Prostate gland (tissue), 2 donors: Measurements from ENCODE around the gene ZEB2. TPM values are rescaled to one million over a fixed set of nuclear protein-coding genes. Genes with fewer than 3 reads are reported as not detected.

Experiments used
- DNase-seq: peaks from one replicate; pipeline ENCODE4 v3.0.0-alpha.2; 2019; ENCODE audit warnings: low spot score
- H3K27ac ChIP-seq, 2 donors: fragments of 200-600 bp; sonication (generic); 2 replicates each; pipeline ENCODE4 v1.5.1; 2017 to 2019
- H3K27me3 ChIP-seq: fragments of 200-600 bp; sonication (generic); replicated peaks from 2 replicates; pipeline ENCODE4 v1.5.1; 2019; ENCODE audit not compliant: insufficient read depth
- H3K36me3 ChIP-seq, 2 donors: fragments of 200-600 bp; sonication (generic); 1 replicate in 1 of 2; 2 replicates in 1 of 2; pipeline versions ENCODE4 v1.5.1 to v1.8.1; 2017 to 2019
- H3K4me1 ChIP-seq: fragments of 200-600 bp; sonication (generic); replicated peaks from 2 replicates; pipeline ENCODE4 v1.5.1; 2019
- H3K4me3 ChIP-seq, 2 donors: fragments of 200-600 bp; sonication (generic); 2 replicates each; pipeline ENCODE4 v1.5.1; 2017 to 2019
- H3K9me3 ChIP-seq: fragments of 200-600 bp; sonication (generic); 2 replicates; pipeline ENCODE4 v1.5.1; 2017
- POLR2A ChIP-seq: fragments of 450-650 bp; IDR thresholded peaks from one replicate; pipeline ENCODE4 v1.6.1; 2016; ENCODE audit warnings: antibody characterized with exemption, mild to moderate bottlenecking
- POLR2AphosphoS5 ChIP-seq: sonication (generic); formaldehyde crosslinking; IDR thresholded peaks from one replicate; pipeline ENCODE4 v1.6.1; 2017; ENCODE audit warnings: antibody characterized with exemption
- WGBS: methylation state at CpG from one replicate; pipeline ENCODE4 v1.1.5; 2018; 5-methylcytosine and 5-hydroxymethylcytosine counted together
- intact Hi-C: fragments of 100-400 bp; cut with DNase I; formaldehyde crosslinking; loops from one replicate; pipeline ENCODE4 v1.14.2; 2022
- total RNA-seq, 2 donors: library from RNA; depleted of rRNA; stranded (reverse); fragments of >200 nt; gene quantifications; one replicate each; pipeline ENCODE4 v1.1.0, GENCODE V29; 2016
- TF ChIP-seq, protein P1 (sequence below), 4 experiments: fragments of 200-600 bp in 2 of 4; fragments of 450-650 bp in 2 of 4; sonication (generic) in 2 of 4; IDR thresholded peaks; 1 replicate in 3 of 4; 2 replicates in 1 of 4; pipeline ENCODE4 v1.5.1; 2016 to 2019; ENCODE audit warnings: antibody characterized with exemption in 4 of 4, mild to moderate bottlenecking in 2 of 4, moderate library complexity in 2 of 4

The ZEB2 gene
- total RNA-seq, 2 donors from 2014 or later: 13.1 to 80.4 TPM

DNA sequence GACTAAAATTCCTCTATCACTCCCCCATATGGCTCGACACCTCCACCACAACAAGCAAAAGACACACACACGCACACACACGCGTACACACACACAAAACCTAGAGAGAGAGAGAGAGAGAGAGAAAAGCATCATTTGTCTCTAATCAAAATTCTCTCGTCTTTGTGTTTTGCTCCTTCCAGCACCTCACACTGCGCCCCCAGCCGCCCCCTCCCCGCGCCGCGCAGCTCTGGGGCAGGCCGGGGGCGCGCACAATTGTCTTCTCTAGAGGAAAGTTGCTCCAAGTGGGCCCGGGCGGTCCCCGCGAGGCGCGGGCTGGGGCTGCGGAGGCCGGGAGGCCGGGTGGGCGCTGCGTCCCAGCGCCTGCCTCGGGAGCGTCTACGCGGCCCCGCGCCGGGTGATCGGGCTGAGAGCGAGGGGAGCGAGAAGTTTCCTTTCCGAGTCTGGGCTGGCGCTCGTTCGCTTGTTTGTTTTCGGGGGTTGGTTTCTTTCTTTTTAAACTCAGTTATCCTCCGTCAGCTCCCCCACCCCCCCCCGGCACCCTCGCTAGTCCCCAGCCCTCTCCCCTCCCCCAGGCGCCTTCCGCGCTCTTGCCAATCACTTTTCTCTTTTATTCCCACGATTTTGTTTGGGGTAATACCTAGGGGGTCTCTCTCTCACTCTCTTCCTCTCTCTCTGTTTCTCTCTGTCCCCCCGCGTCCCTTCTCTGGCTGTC, 4.1 kb downstream of the ZEB2 start:
- no peak for DNase-seq

GRCh38 chr2:144515099-144515695, 4.7 kb downstream of the ZEB2 start:
- intact Hi-C loops: loop anchor here (5.0 kb wide), 2 partner anchors 578 to 1237 kb away; no protein-coding TSS in a partner anchor
- no peaks in the 10 kb centered on the region for H3K4me1 ChIP-seq

More for the DNA sequence above, 4.1 kb downstream of the ZEB2 start:
- H3K9me3 ChIP-seq: no peaks in the 10 kb centered on the region
- H3K4me1 ChIP-seq: no peaks in the 10 kb centered on the region
- H3K27me3 ChIP-seq: peaks cover 7% of the 10 kb centered on the region
- TF ChIP-seq, protein P1, sequence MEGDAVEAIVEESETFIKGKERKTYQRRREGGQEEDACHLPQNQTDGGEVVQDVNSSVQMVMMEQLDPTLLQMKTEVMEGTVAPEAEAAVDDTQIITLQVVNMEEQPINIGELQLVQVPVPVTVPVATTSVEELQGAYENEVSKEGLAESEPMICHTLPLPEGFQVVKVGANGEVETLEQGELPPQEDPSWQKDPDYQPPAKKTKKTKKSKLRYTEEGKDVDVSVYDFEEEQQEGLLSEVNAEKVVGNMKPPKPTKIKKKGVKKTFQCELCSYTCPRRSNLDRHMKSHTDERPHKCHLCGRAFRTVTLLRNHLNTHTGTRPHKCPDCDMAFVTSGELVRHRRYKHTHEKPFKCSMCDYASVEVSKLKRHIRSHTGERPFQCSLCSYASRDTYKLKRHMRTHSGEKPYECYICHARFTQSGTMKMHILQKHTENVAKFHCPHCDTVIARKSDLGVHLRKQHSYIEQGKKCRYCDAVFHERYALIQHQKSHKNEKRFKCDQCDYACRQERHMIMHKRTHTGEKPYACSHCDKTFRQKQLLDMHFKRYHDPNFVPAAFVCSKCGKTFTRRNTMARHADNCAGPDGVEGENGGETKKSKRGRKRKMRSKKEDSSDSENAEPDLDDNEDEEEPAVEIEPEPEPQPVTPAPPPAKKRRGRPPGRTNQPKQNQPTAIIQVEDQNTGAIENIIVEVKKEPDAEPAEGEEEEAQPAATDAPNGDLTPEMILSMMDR (IDR thresholded peaks at IDR 0.05): no peak
- no peak for TF ChIP-seq POLR2A
- no peak for TF ChIP-seq POLR2AphosphoS5
- peak overlapping the region; percentile 84 for H3K27ac ChIP-seq
- H3K36me3 ChIP-seq: no peaks in the 10 kb centered on the region
- 3% methylated on average over 45 of the region's 50 CpGs for WGBS
- intact Hi-C loops: loop anchor here (5.0 kb wide), 2 partner anchors 579 to 1236 kb away; no protein-coding TSS in a partner anchor
- H3K4me3 ChIP-seq: peak overlapping the region; percentile 44 to 51

GRCh38 chr2:144514616-144515091, 5.3 kb downstream of the ZEB2 start:
- no peaks in the 10 kb centered on the region for H3K4me1 ChIP-seq
- TF ChIP-seq, protein P1 (IDR thresholded peaks at IDR 0.05): no peak
- TF ChIP-seq POLR2AphosphoS5 (no peak), POLR2A (no peak)
- WGBS: 39% methylated on average over 6 of the region's 6 CpGs
- H3K9me3 ChIP-seq: no peaks in the 10 kb centered on the region
- H3K36me3 ChIP-seq: no peaks in the 10 kb centered on the region
- H3K4me3 ChIP-seq: peak overlapping the region; percentile 44 to 51
- peaks cover 7% of the 10 kb centered on the region for H3K27me3 ChIP-seq
- H3K27ac ChIP-seq: peak overlapping the region; percentile 84
- DNase-seq: no peak
- intact Hi-C loops: loop anchor here (5.0 kb wide), 2 partner anchors 577 to 1238 kb away; no protein-coding TSS in a partner anchor

More at GRCh38 chr2:144515099-144515695, 4.7 kb downstream of the ZEB2 start:
- Histone ChIP-seq H3K9me3 (no peaks in the 10 kb centered on the region), H3K27me3 (peaks cover 7% of the 10 kb centered on the region), H3K4me3 (peak overlapping the region; percentile 44 to 51), H3K27ac (peak overlapping the region; percentile 84), H3K36me3 (no peaks in the 10 kb centered on the region)
- DNase-seq: no peak
- WGBS: 15% methylated on average over 4 of the region's 4 CpGs
- TF ChIP-seq POLR2A (no peak), POLR2AphosphoS5 (no peak)
- TF ChIP-seq, protein P1 (IDR thresholded peaks at IDR 0.05): no peak

GRCh38 chr2:144513388-144514101, 6.4 kb downstream of the ZEB2 start:
- no peak for DNase-seq
- WGBS: 22% methylated on average over 18 of the region's 18 CpGs
- H3K4me1 ChIP-seq: no peaks in the 10 kb centered on the region
- peaks cover 7% of the 10 kb centered on the region for H3K27me3 ChIP-seq
- no peaks in the 10 kb centered on the region for H3K36me3 ChIP-seq
- intact Hi-C loops: no loop called here
- TF ChIP-seq POLR2AphosphoS5 (no peak), POLR2A (no peak)
- TF ChIP-seq, protein P1 (IDR thresholded peaks at IDR 0.05): no peak
- H3K27ac ChIP-seq: peak overlapping the region; percentile 84
- H3K4me3 ChIP-seq: peak overlapping the region in 1 of 2 donors; percentile 6
- H3K9me3 ChIP-seq: no peaks in the 10 kb centered on the region
